Activated T-helper 1 cell treated with anti-CD3 and anti-CD28 coated beads, Interleukin-2, amount 50 U/mL, for 16 hours (primary cell): Measurements from ENCODE around the gene ZNF576.
A peak's percentile ranks its signal among the peaks of the same experiment; 100 is the strongest.
"Not testable (repeated sequence)": the region's sequence is repeated elsewhere in the genome, so short reads cannot be mapped to it uniquely, and the experiment has no call there.

Experiments
- DNase-seq, 2 donors: peaks; one replicate each; pipeline ENCODE4 v3.0.0-alpha.2; 2020; ENCODE audit warnings: low read depth in 1 of 2, low spot score in 1 of 2

The ZNF576 gene

GRCh38 chr19:43574424-43575155 is 21.8 kb upstream of the ZNF576 start:
- DNase-seq: no peak

GRCh38 chr19:43575156-43575950 is 21.0 kb upstream of the ZNF576 start, which contains the start of the genes PINLYP and XRCC1:
PINLYP (plus strand) TSS chr19:43575801; CDS start chr19:43577192, 1,391 bp downstream.
XRCC1 (minus strand) TSS chr19:43575527; CDS start chr19:43575458, 69 bp downstream.
- DNase-seq: peak; percentile 87 to 93

- no peak for DNase-seq
These were observed 20.2 kb upstream of the ZNF576 start for GRCh38 chr19:43575955-43576878.

DNA sequence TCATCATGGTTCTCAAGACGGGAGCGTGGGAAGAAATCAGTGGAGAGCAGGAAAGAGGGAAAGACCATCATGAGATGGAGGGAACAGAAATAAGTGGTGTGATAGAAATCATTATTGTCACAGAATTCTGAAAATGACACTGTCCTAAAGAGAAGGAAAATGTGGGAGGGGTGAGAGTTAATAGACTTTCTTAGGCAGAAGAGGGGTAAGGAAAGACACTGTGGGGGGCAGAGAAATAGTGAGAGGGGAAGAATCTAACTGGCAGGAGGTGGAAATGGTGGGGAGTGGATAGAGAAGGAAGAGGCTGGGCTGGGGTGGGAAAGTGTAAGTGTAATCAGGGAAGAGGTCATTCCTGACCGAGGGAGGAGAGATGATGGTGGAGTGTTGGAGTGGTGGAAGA is 17.6 kb upstream of the ZNF576 start:
- no peak for DNase-seq

DNA sequence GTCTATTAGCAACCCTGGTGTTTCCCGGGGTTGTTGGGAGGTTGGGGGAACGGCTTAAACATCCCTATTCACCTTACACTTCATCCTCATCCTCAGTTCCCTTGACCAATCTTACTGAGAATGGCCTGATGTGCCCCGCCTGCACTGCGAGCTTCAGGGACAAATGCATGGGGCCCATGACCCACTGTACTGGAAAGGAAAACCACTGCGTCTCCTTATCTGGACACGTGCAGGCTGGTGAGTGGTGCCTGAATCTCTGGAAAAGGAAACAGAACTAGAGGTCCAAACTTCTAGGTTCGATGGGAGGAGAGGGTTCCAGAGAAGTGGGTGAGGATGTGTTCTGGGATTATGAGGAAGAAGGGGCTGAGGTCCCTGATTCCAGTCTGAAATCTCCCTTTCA is 14.9 kb upstream of the ZNF576 start:
- DNase-seq: no peak

- no peak for DNase-seq
These were observed 13.9 kb upstream of the ZNF576 start for GRCh38 chr19:43582495-43582894.

DNA sequence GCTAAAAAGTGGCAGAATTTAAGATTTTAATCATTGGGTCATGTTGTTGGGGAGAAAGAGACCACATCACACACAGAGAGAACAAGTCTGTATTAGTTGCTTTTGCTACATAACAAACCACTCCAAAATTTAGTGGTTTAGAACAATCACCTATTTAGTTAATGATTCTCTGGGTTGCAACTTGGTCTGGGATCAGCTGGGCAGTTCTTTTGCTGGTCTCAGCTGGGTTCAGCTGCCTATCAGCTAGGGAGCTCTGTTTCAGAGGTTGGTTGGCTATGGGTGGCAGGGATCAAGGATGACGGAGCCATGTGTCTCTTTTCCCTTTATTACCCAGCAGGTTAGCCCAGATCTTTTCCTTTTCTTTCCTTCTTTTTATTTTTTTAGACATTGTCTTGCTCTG is 11.9 kb upstream of the ZNF576 start:
- DNase-seq: no peak

- DNase-seq: no peak
These were observed 10.0 kb upstream of the ZNF576 start for GRCh38 chr19:43586346-43586745.

DNA sequence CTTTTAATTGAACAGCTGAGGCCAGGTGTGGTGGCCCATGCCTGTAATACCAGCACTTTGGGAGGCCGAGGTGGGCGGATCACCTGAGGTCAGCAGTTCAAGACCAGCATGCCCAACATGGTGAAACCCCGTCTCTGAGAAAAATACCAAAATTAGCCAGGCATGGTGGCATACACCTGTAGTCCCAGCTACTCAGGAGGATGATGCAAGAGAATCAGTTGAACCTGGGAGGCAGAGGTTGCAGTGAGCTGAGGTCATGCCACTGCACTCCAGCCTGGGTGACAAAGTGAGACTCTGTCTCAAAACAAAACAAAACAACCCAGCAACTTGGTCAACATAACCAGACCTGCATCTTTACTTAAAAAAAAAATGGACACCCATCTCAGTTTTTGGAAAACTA is 9.4 kb upstream of the ZNF576 start:
- not testable (repeated sequence) for DNase-seq

DNA sequence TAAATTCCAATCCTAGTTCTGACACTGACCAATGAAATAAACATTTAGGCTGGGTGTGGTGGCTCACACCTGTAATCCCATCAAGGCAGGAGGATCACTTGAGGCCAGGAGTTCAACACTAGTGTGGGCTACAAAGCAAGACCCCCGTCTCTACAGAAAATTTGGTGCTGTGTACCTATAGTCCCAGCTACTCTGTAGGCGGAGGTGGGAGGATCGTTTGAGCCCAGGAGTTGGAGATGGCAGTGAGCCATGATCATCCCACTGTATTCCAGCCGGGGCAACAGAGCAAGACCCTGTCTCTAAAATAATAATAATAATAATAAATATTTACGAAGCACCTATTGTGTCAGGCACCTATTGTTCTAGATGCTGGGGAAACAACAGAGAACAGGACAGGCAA is 7.1 kb upstream of the ZNF576 start:
- DNase-seq: no peak

- DNase-seq: no peak
These were observed 6.7 kb upstream of the ZNF576 start for GRCh38 chr19:43589678-43590077.

DNA sequence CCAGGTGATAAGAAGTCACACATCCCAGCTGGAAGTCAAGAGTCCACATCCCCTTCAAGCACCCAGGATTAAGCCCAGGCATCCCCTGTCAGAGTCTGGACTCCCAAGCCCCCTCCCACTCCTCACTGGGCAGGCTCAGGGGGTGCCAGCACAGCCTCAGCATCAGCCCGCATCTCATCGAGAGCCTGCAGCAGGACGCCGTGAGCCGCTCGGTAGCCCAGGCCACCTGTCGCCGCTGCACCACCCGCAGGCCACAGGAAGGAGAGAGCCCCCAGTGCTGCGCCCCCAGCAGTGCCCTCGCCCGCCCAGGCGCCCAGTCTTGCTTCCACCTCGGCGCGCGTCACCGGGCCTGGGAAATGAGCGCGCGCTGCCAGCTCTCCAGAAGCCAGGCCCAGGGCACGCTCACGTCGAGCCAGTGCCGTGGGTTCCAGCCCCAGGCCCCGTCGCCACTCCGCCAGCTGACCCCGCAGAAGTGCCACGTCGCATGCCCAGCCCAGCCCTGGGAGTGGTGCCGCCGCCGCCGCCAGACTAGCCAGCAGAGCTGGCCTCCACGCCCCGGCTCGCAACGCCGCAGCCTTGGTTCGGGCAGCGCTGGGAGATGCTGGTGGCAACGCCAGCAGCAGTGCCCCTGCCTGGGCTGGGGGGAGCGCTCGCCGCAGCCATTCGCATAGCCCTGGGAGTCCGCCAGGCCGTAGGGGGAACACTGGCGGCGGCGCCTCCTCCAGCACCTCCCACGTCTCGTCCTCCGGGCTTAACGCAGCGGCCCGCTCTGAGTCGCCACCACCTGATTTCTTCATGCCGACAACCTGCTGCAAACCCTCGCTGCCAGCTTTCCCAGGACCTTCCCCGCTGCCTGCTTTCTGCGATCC is 4.3 kb upstream of the ZNF576 start:
- DNase-seq: no peak

DNA sequence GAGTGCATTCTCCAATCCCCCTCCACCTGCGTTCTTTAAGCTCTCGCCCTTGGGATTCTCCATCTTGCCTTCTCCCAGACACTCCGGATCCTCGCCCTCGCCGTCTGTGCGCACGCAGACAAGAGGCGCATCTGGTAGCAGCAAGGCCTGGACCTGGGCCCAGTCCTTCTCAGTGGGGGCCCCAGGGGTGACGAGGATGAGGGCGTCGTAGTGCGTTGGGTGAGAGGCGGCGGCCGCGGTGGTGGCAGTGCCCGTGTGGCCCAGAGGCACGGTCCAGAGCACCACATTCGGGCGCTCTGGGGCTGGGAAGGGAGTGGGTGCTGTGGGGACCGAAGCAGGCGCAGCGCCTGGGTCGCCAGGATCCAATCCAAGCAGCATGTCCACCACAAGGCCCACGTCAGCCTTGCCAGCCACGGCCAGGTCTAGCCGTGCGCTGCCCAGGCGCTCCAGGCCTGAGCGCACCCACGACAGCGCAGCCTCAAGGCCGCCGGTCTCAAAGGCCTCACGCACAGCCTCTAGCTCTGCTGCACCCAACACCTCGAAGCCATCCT is 3.5 kb upstream of the ZNF576 start:
- no peak for DNase-seq

DNA sequence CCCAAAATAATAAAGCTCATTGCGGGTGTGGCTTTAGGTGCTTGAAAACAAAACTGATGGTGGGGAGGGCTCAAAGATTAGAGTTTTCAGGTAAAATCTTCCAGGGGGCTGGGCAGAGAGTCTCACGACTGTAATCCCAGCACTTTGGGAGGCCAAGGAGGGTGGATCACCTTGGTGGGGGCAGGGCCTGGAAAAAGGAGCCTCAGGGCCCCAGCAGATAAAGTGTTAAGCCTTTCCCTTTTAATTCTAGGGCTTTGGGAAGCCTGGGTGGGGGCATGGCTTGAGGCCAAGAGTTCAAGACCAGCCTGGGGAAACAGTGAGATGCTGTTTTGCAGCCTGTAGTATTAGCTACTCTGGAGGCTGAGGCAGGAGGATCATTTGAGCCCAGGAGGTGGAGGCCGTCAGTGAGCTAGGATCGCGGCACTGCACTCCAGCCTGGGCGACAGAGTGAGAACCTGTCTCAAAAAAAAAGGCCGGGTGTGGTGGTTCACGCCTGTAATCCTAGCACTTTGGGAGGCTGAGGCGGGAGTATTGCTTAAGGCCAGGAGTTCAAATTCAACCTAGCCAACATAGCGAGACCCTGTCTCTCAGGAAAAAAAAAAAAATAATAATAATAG is 2.2 kb upstream of the ZNF576 start:
- no peak for DNase-seq

DNA sequence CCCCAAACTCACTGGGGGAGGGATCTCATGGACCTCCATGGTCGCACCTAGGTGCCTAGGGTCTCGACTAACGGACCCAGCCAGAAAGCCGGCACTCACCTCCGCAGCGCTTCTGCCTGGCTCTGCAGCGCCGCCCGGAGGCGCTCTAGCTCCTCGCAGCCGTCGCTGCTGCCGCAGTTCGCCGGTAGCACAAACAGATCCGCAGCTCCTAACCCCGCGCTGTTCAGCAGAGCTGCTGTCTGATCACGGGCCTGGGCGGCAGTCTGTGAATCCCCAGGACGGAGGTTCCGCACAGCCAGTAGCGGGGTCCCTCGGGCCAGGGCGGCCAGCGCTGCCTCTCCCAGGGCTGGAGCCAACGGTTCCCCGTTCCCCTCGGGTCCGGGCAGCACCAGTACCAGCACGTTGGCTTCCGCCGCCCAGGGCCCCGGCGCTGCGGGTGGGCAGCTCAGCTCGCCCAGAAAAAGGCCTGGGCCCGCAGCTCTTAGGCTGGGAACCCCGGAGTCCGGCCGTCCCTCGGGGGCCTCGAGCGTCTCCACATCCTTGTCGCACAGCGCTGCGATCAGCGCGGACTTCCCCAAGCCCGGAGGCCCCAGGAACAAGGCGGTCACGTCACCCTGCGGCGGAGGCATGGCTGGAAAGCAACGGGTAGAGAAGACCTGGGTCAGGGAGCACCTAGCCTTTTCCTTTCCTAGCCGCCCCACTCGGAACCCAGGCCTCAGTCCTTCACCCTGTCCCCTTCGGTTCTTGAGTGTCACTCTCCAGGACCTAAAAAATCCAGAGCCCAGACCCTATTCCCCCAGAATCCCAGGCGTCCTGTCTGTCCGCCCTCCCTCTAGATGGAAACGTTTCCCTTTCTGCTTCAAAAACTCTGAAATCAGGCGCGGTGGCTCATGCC is 1.4 kb upstream of the ZNF576 start:
- DNase-seq: peak; percentile 42 to 53

- DNase-seq: no peak
These were observed 793 bp upstream of the ZNF576 start for GRCh38 chr19:43595605-43595998.

DNA sequence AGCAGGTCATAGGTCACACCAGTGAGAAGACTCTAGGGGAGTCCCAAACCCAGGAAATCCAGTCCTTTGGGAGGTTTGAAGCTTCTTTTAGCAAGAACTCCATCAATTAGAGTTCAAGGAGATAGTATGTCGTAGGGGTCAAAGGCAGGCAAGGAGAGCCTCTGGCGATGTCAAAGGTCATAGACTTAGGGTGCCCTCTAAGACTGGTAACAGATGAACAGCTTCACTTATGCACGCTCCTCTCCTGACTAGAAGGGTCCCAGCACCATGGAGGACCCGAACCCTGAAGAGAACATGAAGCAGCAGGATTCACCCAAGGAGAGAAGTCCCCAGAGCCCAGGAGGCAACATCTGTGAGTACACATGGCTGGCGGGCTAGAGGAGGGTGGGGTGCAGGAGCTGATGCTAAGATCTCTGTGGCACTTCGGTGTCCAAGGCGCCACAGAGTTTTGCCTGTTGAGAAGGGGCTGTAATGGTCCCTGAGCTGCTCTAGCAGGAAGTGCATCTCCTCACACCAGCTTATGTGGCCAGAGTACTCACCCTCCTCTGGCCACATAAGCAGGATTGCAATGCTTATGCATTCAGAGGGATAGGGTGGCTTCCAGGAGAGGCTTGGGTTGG is 557 bp downstream of the ZNF576 start:
- no peak for DNase-seq

DNA sequence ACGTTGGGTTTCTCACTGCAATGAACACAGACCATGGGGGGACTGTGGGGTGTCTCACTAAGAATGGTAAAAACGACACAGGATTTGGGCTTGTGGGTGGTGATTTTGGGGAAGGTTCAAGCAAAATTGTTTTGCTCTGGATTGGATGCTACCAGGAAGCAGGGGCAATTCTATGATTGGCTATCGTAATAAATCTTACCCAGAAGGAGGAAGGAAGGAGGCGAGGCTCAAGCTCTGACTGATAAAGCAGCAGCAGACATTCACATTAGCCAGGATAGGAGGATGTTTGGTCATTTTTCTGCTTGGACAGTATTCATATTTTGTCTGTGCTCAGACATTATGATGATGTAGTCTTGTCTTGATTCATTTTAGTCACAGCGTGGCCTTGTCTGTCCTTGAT is 1.5 kb downstream of the ZNF576 start:
- DNase-seq: no peak
